Measurements from ENCODE around the gene TIAM1.

- TF ChIP-seq, protein P1, sequence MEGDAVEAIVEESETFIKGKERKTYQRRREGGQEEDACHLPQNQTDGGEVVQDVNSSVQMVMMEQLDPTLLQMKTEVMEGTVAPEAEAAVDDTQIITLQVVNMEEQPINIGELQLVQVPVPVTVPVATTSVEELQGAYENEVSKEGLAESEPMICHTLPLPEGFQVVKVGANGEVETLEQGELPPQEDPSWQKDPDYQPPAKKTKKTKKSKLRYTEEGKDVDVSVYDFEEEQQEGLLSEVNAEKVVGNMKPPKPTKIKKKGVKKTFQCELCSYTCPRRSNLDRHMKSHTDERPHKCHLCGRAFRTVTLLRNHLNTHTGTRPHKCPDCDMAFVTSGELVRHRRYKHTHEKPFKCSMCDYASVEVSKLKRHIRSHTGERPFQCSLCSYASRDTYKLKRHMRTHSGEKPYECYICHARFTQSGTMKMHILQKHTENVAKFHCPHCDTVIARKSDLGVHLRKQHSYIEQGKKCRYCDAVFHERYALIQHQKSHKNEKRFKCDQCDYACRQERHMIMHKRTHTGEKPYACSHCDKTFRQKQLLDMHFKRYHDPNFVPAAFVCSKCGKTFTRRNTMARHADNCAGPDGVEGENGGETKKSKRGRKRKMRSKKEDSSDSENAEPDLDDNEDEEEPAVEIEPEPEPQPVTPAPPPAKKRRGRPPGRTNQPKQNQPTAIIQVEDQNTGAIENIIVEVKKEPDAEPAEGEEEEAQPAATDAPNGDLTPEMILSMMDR (conservative IDR thresholded peaks at IDR 0.05 in 1 of 2, IDR thresholded peaks at IDR 0.05 in 1 of 2; ENCODE audit: extremely low read depth in 1 of 2, insufficient read depth in 1 of 2, low read depth in 1 of 2, low read length in 2 of 2) = no peak
- TF ChIP-seq EZH2 (IDR thresholded peaks at IDR 0.05; ENCODE audit: borderline replicate concordance, low read length) = no peak
Observed at GRCh38 chr21:31158789-31159581, 185.1 kb downstream of the TIAM1 start.

All from mammary epithelial cell (primary cell).